Neural cell (in vitro differentiated cells): ENCODE measurements around the gene IGSF3. TPM values are rescaled to one million over a fixed set of nuclear protein-coding genes. Genes with fewer than 3 reads are reported as not detected.
"Not testable (repeated sequence)": the region's sequence is repeated elsewhere in the genome, so short reads cannot be mapped to it uniquely, and the experiment has no call there.

Experiments
- H2AFZ ChIP-seq: fragments of 200-600, 300-800 bp; sonication (generic), shearing (Covaris generic); 2 replicates; pipeline ENCODE4 v1.6.0; 2014; ENCODE audit warnings: low read depth, mild to moderate bottlenecking, antibody characterized with exemption, low read length, moderate library complexity
- H3F3A ChIP-seq: fragments of 200-600 bp; shearing (Covaris generic); 2 replicates; pipeline ENCODE4 v1.6.1; 2016; ENCODE audit warnings: mild to moderate bottlenecking, moderate library complexity, mixed read lengths, antibody characterized with exemption, low read length; ENCODE audit not compliant: insufficient read depth, poor library complexity, severe bottlenecking
- H3K27ac ChIP-seq: fragments of 200-600, 300-800 bp; sonication (generic), shearing (Covaris generic); 2 replicates; pipeline ENCODE4 v1.5.1; 2014; ENCODE audit warnings: mild to moderate bottlenecking, low read length, moderate library complexity
- H3K27me3 ChIP-seq: fragments of 300-800, 200-600 bp; sonication (generic), shearing (Covaris generic); 2 replicates; pipeline ENCODE4 v1.6.0; 2014; ENCODE audit warnings: mild to moderate bottlenecking, low read depth, low read length, moderate library complexity; ENCODE audit not compliant: insufficient read depth
- H3K36me3 ChIP-seq: fragments of 300-800, 200-600 bp; sonication (generic), shearing (Covaris generic); 2 replicates; pipeline ENCODE4 v1.5.1; 2014; ENCODE audit warnings: mild to moderate bottlenecking, antibody characterized with exemption, low read length, moderate library complexity; ENCODE audit not compliant: insufficient read depth
- H3K4me2 ChIP-seq: fragments of 300-800, 200-600 bp; sonication (generic), shearing (Covaris generic); 2 replicates; pipeline ENCODE4 v1.6.0; 2014; ENCODE audit warnings: mild to moderate bottlenecking, low read length
- H3K4me3 ChIP-seq: fragments of 300-800, 200-600 bp; sonication (generic), shearing (Covaris generic); 2 replicates; pipeline ENCODE4 v1.5.1; 2014; ENCODE audit warnings: mild to moderate bottlenecking, low read length, moderate library complexity
- H3K79me2 ChIP-seq: fragments of 200-600 bp; shearing (Covaris generic); replicated peaks from 2 replicates; pipeline ENCODE4 v1.6.0; 2014; ENCODE audit warnings: mild to moderate bottlenecking, low read length, moderate library complexity; ENCODE audit not compliant: insufficient read depth
- H3K9ac ChIP-seq: fragments of 300-800, 200-600 bp; sonication (generic), shearing (Covaris generic); 2 replicates; pipeline ENCODE4 v1.6.1; 2016; ENCODE audit warnings: mild to moderate bottlenecking, low read length, mixed read lengths
- H3K9me2 ChIP-seq: fragments of 200-600 bp; shearing (Covaris generic); 2 replicates; pipeline ENCODE4 v1.6.1; 2016; ENCODE audit warnings: mild to moderate bottlenecking, low read length, mixed read lengths; ENCODE audit not compliant: insufficient read depth
- H3K9me3 ChIP-seq: fragments of 200-600, 300-800 bp; sonication (generic), shearing (Covaris generic); 2 replicates; pipeline ENCODE4 v1.6.1; 2016; ENCODE audit warnings: mild to moderate bottlenecking, mixed run types, low read length, moderate library complexity, mixed read lengths
- H4K20me1 ChIP-seq: fragments of 200-600 bp; shearing (Covaris generic); 2 replicates; pipeline ENCODE4 v1.6.1; 2016; ENCODE audit warnings: mild to moderate bottlenecking, mixed run types; ENCODE audit not compliant: insufficient read depth
- polyA plus RNA-seq: library from polyadenylated mRNA; depleted of rRNA; stranded (reverse); fragments of >200 nt; gene quantifications from 2 replicates; pipeline ENCODE4 v1.2.3, GENCODE V29; 2014

Gene IGSF3
- polyA plus RNA-seq, 1 donor from 2014 or later = 81.4 TPM

- not testable (repeated sequence) for H3K9me2 ChIP-seq, H3K36me3 ChIP-seq, H3K9ac ChIP-seq, H3K27me3 ChIP-seq, H3K4me2 ChIP-seq, H3K4me3 ChIP-seq, H3F3A ChIP-seq, H3K9me3 ChIP-seq, H3K79me2 ChIP-seq, H4K20me1 ChIP-seq, H3K27ac ChIP-seq, H2AFZ ChIP-seq
These were observed 24.2 kb downstream of the IGSF3 start for GRCh38 chr1:116643281-116643751.

- not testable (repeated sequence) for H3K27ac ChIP-seq, H3K27me3 ChIP-seq, H3K79me2 ChIP-seq, H3K9me2 ChIP-seq, H2AFZ ChIP-seq, H3K9ac ChIP-seq, H3K4me2 ChIP-seq, H3K4me3 ChIP-seq, H3F3A ChIP-seq, H3K36me3 ChIP-seq, H4K20me1 ChIP-seq, H3K9me3 ChIP-seq
These were observed 24.9 kb downstream of the IGSF3 start for GRCh38 chr1:116642311-116643280.

GRCh38 chr1:116637583-116637982 lies 29.9 kb downstream of the IGSF3 start:
- not testable (repeated sequence) for H4K20me1 ChIP-seq, H3K9me3 ChIP-seq, H2AFZ ChIP-seq, H3K9ac ChIP-seq, H3F3A ChIP-seq, H3K4me3 ChIP-seq, H3K36me3 ChIP-seq, H3K27me3 ChIP-seq, H3K79me2 ChIP-seq, H3K27ac ChIP-seq, H3K4me2 ChIP-seq, H3K9me2 ChIP-seq

- H3K79me2 ChIP-seq, H3K27ac ChIP-seq, H3K4me3 ChIP-seq, H4K20me1 ChIP-seq, H3K9me2 ChIP-seq, H2AFZ ChIP-seq, H3K36me3 ChIP-seq, H3F3A ChIP-seq, H3K4me2 ChIP-seq, H3K9ac ChIP-seq, H3K27me3 ChIP-seq, H3K9me3 ChIP-seq: not testable (repeated sequence)
These were observed 30.9 kb downstream of the IGSF3 start for GRCh38 chr1:116636584-116636983.

- H3F3A ChIP-seq, H3K79me2 ChIP-seq, H3K27ac ChIP-seq, H3K9ac ChIP-seq, H3K9me3 ChIP-seq, H4K20me1 ChIP-seq, H3K4me2 ChIP-seq, H3K27me3 ChIP-seq, H3K9me2 ChIP-seq, H3K36me3 ChIP-seq, H2AFZ ChIP-seq, H3K4me3 ChIP-seq: not testable (repeated sequence)
These were observed 33.1 kb downstream of the IGSF3 start for GRCh38 chr1:116634386-116634785.

GRCh38 chr1:116631996-116632925 lies 35.3 kb downstream of the IGSF3 start:
- not testable (repeated sequence) for H3K9me2 ChIP-seq, H3K27ac ChIP-seq, H2AFZ ChIP-seq, H3K9ac ChIP-seq, H3K27me3 ChIP-seq, H3K4me3 ChIP-seq, H3K79me2 ChIP-seq, H3F3A ChIP-seq, H3K4me2 ChIP-seq, H3K9me3 ChIP-seq, H4K20me1 ChIP-seq, H3K36me3 ChIP-seq

GRCh38 chr1:116631554-116631953 lies 36.0 kb downstream of the IGSF3 start:
- not testable (repeated sequence) for H3K27me3 ChIP-seq, H3K9me3 ChIP-seq, H3K27ac ChIP-seq, H3K4me3 ChIP-seq, H2AFZ ChIP-seq, H3K4me2 ChIP-seq, H3K79me2 ChIP-seq, H3F3A ChIP-seq, H4K20me1 ChIP-seq, H3K36me3 ChIP-seq, H3K9ac ChIP-seq, H3K9me2 ChIP-seq
